ENCODE measurements around the gene GPR132.

The GPR132 gene

DNA sequence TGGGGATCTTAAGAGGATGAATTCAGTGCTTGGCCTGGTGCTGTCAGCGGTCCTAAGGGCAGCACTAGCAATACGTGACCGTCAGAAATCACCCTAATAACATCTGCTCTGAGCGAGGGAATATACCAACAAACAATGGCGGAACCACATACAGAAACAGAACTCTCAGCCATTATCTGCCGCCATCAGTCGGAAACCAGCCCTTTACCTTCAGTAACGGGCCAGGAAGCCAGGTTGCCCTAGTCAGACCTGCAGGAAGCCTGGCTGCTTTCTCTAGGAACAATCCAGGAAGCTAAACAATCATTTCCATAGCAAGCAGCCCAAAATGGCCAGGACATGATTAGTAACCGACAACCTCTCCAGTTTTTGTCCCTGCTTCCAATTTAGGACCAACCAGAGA lies 50.0 kb downstream of the GPR132 start:
- no peak for DNase-seq

DNA sequence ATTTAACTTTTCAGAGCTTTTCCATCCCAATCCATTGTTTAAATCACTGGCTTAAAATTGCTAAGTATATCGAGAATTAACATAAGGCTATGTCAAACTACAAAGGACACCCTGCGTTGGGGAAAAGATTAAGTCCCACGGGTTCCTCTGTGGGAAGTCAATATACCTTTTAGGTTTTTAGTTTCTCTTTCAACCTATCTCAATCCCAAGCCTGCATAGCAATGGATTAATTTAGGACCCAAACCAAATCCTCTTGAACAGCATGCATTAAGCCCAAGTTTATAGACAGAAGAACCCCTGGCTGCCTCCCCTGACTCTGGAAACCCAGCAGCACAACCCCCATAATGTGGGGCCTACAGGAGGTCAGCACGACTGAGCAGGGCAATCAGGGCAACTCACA lies 50.6 kb downstream of the GPR132 start:
- no peak for DNase-seq

DNA sequence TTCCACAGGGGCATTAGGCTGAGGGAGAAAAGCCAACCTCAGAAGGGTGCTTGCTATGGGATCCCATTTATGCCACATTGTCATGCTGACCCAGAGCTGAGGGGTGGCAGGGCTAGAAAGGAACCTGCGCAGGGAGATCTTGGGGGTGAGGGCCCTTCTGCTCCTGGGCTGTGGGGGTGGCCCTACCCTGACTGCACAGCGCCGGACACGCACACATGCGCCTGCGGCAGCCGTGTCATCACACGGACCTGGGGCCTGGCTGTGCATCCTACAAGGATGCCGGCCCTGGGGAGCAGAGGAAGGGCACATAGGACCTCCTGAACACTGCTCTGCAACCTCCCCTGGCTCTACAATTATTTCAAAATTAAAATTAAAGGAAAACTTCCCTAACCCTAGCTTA lies 51.2 kb downstream of the GPR132 start:
- no peak for DNase-seq

DNA sequence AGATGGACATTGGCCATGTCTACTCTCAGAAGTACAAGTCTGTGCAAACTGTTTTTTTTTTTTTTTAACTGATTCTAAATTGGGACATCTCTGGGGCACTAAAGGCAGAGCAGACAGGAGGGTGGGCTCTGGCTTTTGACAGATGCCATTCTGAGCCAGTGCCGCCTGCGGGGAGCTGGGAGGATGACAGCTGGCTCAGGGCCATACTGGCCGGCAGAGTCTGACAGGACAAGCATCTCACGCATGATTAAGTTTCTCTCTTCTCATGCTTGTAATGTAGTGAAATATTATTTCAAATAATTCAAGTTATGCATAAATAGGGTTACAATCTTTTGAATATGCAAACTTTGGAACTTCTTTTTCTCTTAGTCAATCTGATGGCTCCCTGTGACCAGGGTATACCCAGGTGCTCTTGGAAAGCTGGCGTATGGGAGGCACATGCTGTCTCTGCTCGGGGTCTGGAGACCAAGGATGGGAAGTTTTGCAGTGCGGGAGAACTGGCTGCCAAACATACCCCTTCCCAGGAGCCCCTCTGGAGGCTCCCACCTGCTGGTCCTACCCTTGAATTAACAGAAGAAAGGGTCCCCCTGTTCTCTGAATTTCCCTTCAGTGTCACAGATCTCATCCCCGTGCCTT lies 52.0 kb downstream of the GPR132 start:
- DNase-seq, result no peak

DNA sequence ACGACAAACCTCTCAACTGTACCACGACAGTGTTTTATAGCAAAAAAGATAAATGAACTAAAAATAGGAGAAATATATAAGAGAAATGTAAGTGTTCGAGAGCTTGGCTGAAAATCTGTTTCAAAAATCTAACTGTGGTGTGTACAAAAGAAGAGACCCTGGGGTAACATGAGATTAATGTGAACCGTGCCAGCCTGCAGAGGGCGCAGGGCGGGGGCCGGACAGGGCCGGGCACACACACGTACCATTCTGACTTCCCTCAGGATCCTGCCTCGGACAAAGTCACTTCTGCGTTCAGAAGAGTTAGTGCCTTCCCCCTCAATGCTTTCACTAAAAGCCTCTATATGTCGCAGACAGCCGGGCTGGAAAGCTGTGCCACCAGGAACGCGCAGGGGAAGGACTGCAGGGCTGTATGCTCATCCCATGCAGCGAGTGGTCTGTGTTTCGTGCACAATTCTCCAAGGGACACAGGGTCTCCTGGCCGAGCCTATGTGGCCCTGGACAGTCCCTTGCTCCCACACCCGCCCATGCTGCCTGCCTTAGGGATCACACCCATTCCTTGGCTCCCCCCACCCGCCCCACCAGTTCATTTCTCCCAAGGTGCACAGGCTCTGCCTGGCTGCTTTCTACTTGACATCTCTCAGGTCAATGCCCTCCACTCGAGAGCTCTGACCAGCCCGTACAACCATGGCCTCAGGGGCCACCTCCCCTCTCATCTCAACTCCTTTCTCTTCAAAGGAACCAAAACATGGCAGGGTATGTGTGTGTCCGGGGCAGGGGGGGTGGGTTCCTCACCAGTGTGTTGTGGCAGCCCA lies 52.9 kb downstream of the GPR132 start:
- DNase-seq, result no peak

DNA sequence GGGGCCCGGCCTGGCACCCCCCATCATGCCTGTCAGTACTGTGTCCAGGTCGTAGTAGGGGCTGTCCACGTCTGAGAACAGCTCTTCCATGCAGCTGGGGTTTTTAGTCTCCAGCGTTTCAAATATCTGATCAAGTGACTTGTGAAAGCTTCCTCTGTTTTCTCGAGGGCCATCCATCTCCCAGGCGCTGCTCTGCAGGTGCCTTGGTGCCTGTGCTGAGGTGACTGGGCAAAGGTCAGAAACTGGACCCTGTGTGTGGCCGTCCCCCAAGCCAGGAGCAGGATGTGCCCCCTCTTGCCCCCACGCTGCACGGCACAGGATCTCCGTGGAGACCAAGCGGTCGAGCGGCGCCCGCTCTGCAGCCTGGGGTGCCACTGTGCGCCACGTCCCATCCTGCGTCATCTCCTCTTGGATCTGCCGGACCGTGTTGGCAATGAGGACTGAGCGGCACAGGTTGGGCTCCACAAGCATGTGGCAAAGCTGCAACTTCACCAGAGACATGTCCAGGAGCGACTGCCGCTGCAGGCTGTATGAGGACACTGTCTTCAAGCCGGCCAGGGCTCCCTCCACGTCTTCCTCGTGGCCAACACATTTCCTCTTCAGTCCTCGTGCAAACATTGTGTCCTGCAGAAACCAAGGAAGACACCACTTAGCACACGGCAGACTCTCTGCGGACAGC lies 53.8 kb downstream of the GPR132 start:
- no peak for DNase-seq

DNA sequence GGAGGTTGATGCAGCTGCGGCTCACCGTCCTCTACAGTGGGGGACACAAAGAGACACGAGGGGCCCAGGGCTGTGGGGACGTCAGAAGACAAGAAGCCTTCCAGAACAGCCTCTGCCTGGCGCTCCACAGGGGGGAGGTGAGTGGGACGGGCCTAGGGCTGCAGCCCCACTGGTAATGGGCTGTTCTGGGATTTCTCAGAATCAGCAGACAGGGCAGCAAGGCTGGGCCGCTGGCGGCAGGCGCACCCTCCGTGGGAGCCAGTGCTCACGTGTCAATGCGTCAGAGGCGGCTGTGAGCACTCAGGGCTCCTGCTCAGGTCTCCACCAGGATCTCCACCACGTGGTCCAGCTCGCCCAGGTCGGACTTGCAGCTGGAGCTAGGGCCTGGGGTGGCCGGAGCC lies 54.3 kb downstream of the GPR132 start:
- DNase-seq, result no peak

DNA sequence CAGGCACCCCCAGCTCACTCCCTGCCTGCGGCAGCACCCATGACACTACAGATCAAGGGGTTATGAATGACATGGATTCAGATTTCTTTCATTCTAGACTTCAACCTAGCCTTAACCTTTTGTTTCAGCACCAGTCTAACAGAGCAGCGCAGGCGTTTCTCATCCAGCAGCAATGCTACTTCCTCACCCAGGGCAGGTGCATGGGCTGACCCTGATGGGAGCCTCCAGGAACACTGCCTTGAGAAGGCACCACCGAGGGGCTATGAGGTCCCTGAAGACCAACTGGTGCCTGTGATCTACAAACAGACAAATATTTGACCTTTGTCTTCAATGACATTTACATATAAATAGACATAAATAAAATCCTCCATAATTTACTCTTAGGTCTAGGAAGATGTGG lies 55.1 kb downstream of the GPR132 start:
- no peak for DNase-seq

DNA sequence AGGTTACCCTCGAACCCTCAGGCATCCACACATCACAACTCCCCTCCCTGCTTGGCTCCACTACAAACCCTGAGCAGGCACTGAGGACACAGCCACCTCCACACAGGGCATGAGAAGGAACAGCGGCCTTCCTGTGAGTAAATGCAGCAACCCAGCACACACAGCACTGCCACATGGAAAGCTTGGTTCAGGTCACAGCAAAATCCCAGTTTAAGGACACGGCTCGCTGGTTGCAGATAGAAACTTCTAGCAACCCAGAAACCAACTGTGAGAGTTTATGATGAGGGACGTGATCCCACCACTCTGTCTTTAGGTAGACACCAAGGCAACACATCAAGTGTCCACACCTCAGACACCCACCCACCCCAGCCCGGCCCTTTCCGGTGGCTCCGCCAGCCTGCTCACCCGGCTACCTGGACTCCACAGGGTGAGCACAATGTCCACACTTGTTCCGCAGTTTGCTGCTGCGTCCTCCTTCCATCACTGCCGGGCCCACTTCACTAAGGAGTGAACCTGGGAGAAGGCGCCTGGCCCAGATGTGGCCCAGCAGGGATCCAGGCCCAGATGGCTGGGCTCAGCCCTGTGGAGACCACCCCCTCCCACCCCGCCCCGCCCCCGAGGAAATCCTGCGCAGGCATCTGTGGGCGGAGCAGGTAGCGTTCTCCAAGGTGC lies 57.5 kb downstream of the GPR132 start:
- DNase-seq, result no peak

DNA sequence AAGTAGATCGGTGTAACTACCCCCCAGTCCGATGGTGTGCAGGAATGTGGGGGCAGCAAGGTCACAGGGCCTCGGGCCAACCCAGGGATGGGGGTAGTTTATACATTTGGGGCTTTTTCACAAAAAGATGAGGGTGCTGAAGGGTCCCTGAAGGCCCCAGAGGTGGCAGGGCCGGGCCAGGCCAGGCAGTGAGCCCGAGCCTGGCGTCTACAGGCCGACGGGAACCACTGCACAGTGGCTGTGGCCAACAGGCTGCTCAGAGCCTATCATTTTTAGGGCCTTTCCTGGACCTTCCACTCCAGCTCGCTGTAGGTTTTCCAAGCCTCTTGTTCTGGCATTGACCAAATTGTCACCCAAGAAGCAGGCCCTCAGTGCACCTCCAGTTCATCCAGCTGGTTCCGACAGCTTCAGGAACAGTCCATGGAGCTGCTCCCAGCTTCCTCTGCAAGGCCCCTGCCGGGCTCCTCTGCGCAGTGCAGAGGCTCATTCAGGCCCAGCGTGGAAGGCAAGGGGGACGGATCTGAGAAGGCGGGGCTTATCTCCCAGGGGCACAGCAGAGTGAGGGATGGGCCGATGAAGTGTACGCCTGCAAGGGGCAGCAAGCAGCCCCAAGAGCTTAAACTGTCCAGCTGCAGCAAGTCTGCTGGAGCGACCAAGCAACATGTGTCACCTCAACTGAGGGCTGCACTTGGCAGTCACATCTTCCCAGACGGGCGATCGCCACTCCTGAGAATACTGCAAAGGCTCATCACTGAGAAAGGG lies 58.2 kb downstream of the GPR132 start:
- DNase-seq, result no peak

DNA sequence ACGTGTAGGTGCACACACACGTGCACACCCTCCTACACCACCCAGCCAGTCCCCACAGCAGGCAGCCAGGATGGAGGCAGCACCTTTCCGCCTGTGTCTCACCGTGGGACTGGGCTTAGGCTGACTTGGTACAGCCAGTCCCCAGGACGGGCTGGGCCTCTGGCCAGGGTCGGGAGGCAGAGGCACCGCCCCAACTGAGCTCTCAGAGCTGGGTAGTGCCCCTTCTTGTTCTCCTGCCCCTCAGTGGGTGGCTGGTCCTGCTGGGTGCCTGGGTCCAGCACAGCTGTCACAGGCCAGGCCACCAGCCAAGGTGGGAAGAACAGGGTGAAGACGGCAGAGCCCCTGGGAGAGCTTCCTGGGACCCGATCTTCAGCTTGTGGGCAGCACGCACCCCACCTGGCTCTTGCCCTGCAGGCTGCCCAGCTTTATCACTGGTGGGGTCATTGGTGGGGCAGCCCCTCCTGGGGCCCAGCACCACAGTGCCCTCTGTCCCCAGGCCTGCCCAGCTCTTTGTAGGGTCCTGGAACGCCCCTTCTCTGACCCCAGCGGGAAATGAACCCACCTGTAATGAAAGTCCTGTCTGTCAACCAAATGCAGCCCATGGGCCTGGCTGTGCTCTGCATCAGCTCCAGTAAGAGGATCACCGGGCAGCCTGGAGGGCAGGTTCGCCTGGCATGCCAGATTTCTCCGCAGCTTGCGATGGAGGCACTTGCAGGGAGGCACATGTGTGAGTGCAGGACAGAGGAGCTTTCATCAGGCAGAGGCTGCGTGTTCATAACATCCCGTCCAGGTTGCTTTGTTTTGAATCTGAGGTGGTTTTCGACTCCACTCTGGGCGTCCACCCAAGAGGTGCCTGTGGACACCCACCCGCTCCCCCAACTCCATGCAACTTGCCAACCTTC lies 59.0 kb downstream of the GPR132 start:
- no peak for DNase-seq

DNA sequence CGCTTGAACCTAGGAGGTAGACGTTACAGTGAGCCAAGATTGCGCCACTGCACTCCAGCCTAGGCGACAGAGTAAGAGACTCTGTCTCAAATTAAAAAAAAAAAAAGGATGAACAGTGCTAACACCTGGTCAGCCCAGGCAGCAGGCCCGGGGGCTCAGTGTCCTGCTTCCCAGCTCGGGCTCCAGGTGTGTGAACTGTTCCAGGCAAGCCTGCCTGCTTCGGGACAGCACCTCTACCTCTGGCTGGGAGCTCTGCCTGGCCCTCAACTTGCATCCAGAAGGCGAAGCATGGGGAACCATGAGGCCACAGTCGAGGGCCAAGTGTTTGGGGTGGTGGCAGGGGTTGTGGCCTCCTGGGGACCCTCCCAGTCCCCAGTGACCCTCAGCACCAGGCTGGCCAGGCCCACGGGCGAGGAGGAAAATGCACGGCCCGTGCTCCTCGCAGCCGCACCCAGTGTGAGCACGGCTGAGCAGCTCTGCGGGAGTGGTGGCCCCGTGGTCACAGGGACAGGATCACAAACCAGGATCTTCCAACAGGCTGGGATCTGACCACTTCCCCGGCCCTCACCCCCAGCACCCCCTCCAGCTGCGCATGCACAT lies 59.8 kb downstream of the GPR132 start:
- DNase-seq, result no peak
